Measurements from ENCODE around the gene GDF7. TPM values are rescaled to one million over a fixed set of nuclear protein-coding genes. Genes with fewer than 3 reads are reported as not detected.
A peak's percentile ranks its signal among the peaks of the same experiment; 100 is the strongest.

GDF7 gene
- total and polyA plus RNA-seq, 2 donors from 2014 or later: 1.8 to 12.5 TPM

- TF ChIP-seq, protein P1, sequence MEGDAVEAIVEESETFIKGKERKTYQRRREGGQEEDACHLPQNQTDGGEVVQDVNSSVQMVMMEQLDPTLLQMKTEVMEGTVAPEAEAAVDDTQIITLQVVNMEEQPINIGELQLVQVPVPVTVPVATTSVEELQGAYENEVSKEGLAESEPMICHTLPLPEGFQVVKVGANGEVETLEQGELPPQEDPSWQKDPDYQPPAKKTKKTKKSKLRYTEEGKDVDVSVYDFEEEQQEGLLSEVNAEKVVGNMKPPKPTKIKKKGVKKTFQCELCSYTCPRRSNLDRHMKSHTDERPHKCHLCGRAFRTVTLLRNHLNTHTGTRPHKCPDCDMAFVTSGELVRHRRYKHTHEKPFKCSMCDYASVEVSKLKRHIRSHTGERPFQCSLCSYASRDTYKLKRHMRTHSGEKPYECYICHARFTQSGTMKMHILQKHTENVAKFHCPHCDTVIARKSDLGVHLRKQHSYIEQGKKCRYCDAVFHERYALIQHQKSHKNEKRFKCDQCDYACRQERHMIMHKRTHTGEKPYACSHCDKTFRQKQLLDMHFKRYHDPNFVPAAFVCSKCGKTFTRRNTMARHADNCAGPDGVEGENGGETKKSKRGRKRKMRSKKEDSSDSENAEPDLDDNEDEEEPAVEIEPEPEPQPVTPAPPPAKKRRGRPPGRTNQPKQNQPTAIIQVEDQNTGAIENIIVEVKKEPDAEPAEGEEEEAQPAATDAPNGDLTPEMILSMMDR (IDR thresholded peaks at IDR 0.05; ENCODE audit: borderline replicate concordance, extremely low read depth, insufficient read depth): no peak
- intact Hi-C loops (cut with DNase I): no loop called here
- Histone ChIP-seq H3K9ac (ENCODE audit: low read length in 3 of 3) (peak overlapping the region in 1 of 3 donors; percentile 73), H3K4me3 (ENCODE audit: low read length in 3 of 3) (peak overlapping the region in 2 of 3 donors; percentile 61 to 66), H3K36me3 (ENCODE audit: control insufficient read depth in 2 of 3, insufficient read depth in 3 of 3, low read length in 3 of 3) (no peaks in the 10 kb centered on the region), H3K27me3 (ENCODE audit: control insufficient read depth, insufficient read depth, low read length) (peaks cover 64% of the 10 kb centered on the region), H3K27ac (ENCODE audit: low read depth in 2 of 2, low read length in 2 of 2) (no peak overlapping the region), H3K9me3 (ENCODE audit: control insufficient read depth in 2 of 3, insufficient read depth in 1 of 3, low read length in 3 of 3) (no peaks in the 10 kb centered on the region), H3K4me1 (ENCODE audit: control insufficient read depth in 2 of 3, insufficient read depth in 2 of 3, low read depth in 1 of 3, low read length in 3 of 3) (peaks cover 0 to 24% (median 12%) of the 10 kb centered on the region in 3 donors)
- FAIRE-seq (no peak), DNase-seq (peak in 1 of 5 donors; percentile 35)
These were observed 1.5 kb downstream of the GDF7 start for GRCh38 chr2:20668451-20668850.

- DNase-seq (peak in 1 of 5 donors; percentile 32), FAIRE-seq (no peak)
- peaks cover 0 to 24% (median 8%) of the 10 kb centered on the region in 3 donors for H3K4me1 ChIP-seq (ENCODE audit: control insufficient read depth in 2 of 3, insufficient read depth in 2 of 3, low read depth in 1 of 3, low read length in 3 of 3)
- H3K36me3 ChIP-seq (ENCODE audit: control insufficient read depth in 2 of 3, insufficient read depth in 3 of 3, low read length in 3 of 3): no peaks in the 10 kb centered on the region
- TF ChIP-seq, protein P1 (IDR thresholded peaks at IDR 0.05; ENCODE audit: borderline replicate concordance, extremely low read depth, insufficient read depth): no peak
- H3K27ac ChIP-seq (ENCODE audit: low read depth in 2 of 2, low read length in 2 of 2): no peak overlapping the region
- peak overlapping the region in 1 of 3 donors; percentile 5 for H3K9ac ChIP-seq (ENCODE audit: low read length in 3 of 3)
- intact Hi-C loops (cut with DNase I): no loop called here
- no peaks in the 10 kb centered on the region for H3K9me3 ChIP-seq (ENCODE audit: control insufficient read depth in 2 of 3, insufficient read depth in 1 of 3, low read length in 3 of 3)
- H3K4me3 ChIP-seq (ENCODE audit: low read length in 3 of 3): peak overlapping the region in 1 of 3 donors; percentile 66
- H3K27me3 ChIP-seq (ENCODE audit: control insufficient read depth, insufficient read depth, low read length): peaks cover 67% of the 10 kb centered on the region
These were observed 2.0 kb downstream of the GDF7 start for GRCh38 chr2:20668871-20669475.

- Histone ChIP-seq H3K27ac (ENCODE audit: low read depth in 2 of 2, low read length in 2 of 2) (no peak overlapping the region), H3K4me3 (ENCODE audit: low read length in 3 of 3) (no peak overlapping the region), H3K4me1 (ENCODE audit: control insufficient read depth in 2 of 3, insufficient read depth in 2 of 3, low read depth in 1 of 3, low read length in 3 of 3) (peaks cover 0 to 24% (median 13%) of the 10 kb centered on the region in 3 donors), H3K36me3 (ENCODE audit: control insufficient read depth in 2 of 3, insufficient read depth in 3 of 3, low read length in 3 of 3) (peaks cover 0 to 3% (median 0%) of the 10 kb centered on the region in 3 donors), H3K27me3 (ENCODE audit: control insufficient read depth, insufficient read depth, low read length) (peaks cover 64% of the 10 kb centered on the region), H3K9me3 (ENCODE audit: control insufficient read depth in 2 of 3, insufficient read depth in 1 of 3, low read length in 3 of 3) (no peaks in the 10 kb centered on the region), H3K9ac (ENCODE audit: low read length in 3 of 3) (no peak overlapping the region)
- DNase-seq (peak in 3 of 5 donors; percentile 21 to 70 (median 47)), FAIRE-seq (no peak)
- TF ChIP-seq, protein P1 (IDR thresholded peaks at IDR 0.05; ENCODE audit: borderline replicate concordance, extremely low read depth, insufficient read depth): no peak
- intact Hi-C loops (cut with DNase I): no loop called here
These were observed 2.8 kb downstream of the GDF7 start for GRCh38 chr2:20669562-20670314.

Measured in kidney (tissue), 14 donors.